Uterus (tissue), 4 donors: ENCODE measurements around the gene CCL17. TPM values are rescaled to one million over a fixed set of nuclear protein-coding genes. Genes with fewer than 3 reads are reported as not detected.

Experiments
- DNase-seq, 2 donors: peaks; one replicate each; pipeline ENCODE4 v3.0.0-alpha.2; 2019 to 2020
- H3K27ac ChIP-seq, 2 donors: fragments of 200-600 bp; sonication (generic); 1 replicate in 1 of 2; 2 replicates in 1 of 2; pipeline ENCODE4 v1.5.1; 2016 to 2018
- H3K27me3 ChIP-seq, 2 donors: fragments of 200-600 bp; sonication (generic); one replicate each; pipeline ENCODE4 v1.5.1; 2018 to 2019; ENCODE audit warnings: control low read depth in 1 of 2
- H3K36me3 ChIP-seq, 2 donors: fragments of 200-600 bp; sonication (generic); one replicate each; pipeline ENCODE4 v1.5.1; 2019; ENCODE audit warnings: control low read depth in 1 of 2
- H3K4me1 ChIP-seq, 2 donors: fragments of 200-600 bp; sonication (generic); one replicate each; pipeline ENCODE4 v1.5.1; 2018 to 2019; ENCODE audit warnings: control low read depth in 1 of 2
- H3K4me3 ChIP-seq, 2 donors: fragments of 200-600 bp; sonication (generic); 1 replicate in 1 of 2; 2 replicates in 1 of 2; pipeline ENCODE4 v1.5.1; 2018 to 2019; ENCODE audit warnings: mild to moderate bottlenecking in 1 of 2
- H3K9me3 ChIP-seq, 2 donors: fragments of 200-600 bp; sonication (generic); one replicate each; pipeline ENCODE4 v1.5.1; 2019; ENCODE audit warnings: control low read depth in 1 of 2
- CTCF ChIP-seq, 4 experiments: fragments of 200-600 bp in 2 of 4; fragments of 450-650 bp in 2 of 4; sonication (generic) in 2 of 4; IDR thresholded peaks; one replicate each; pipeline ENCODE4 v1.5.1; 2016 to 2019; ENCODE audit warnings: antibody characterized with exemption in 4 of 4, mild to moderate bottlenecking in 2 of 4, moderate library complexity in 1 of 4
- POLR2A ChIP-seq, 2 donors: fragments of 450-650 bp; IDR thresholded peaks; one replicate each; pipeline ENCODE4 v1.6.1; 2016; ENCODE audit warnings: antibody characterized with exemption in 2 of 2, mild to moderate bottlenecking in 1 of 2, moderate library complexity in 1 of 2
- intact Hi-C: fragments of 100-400 bp; cut with DNase I; formaldehyde crosslinking; loops from one replicate; pipeline ENCODE4 v1.15.1; 2023; ENCODE audit warnings: low total_unique reads
- total RNA-seq, 4 donors: library from RNA; depleted of rRNA in 3 of 4; stranded (reverse); fragments of >200 nt in 3 of 4; gene quantifications; one replicate each; pipeline versions ENCODE4 v1.1.0 to v1.2.4, GENCODE V29; 2014 to 2023
- donor health status: DM: yes; HTN: yes; CAD: no.

The CCL17 gene
- total RNA-seq, 4 donors from 2014 or later = not detected

GRCh38 chr16:57411362-57411976 is 6.9 kb downstream of the CCL17 start:
- no peak for DNase-seq
- intact Hi-C loops = no loop called here
- Histone ChIP-seq H3K4me3 (no peak overlapping the region), H3K27ac (no peak overlapping the region), H3K9me3 (no peaks in the 10 kb centered on the region), H3K4me1 (no peaks in the 10 kb centered on the region), H3K36me3 (no peaks in the 10 kb centered on the region), H3K27me3 (no peaks in the 10 kb centered on the region)
- TF ChIP-seq POLR2A (IDR thresholded peaks at IDR 0.05) (no peak), CTCF (IDR thresholded peaks at IDR 0.05) (no peak)

- H3K4me1 ChIP-seq = no peaks in the 10 kb centered on the region
- DNase-seq = no peak
- no peaks in the 10 kb centered on the region for H3K27me3 ChIP-seq
- no peak overlapping the region for H3K27ac ChIP-seq
- H3K4me3 ChIP-seq = no peak overlapping the region
- no peaks in the 10 kb centered on the region for H3K9me3 ChIP-seq
- no peak for TF ChIP-seq CTCF (IDR thresholded peaks at IDR 0.05)
- no peak for TF ChIP-seq POLR2A (IDR thresholded peaks at IDR 0.05)
- no peaks in the 10 kb centered on the region for H3K36me3 ChIP-seq
- intact Hi-C loops = no loop called here
Measured at GRCh38 chr16:57412584-57412983, 8.0 kb downstream of the CCL17 start.

- H3K4me3 ChIP-seq = no peak overlapping the region
- intact Hi-C loops = no loop called here
- no peak overlapping the region for H3K27ac ChIP-seq
- TF ChIP-seq POLR2A (IDR thresholded peaks at IDR 0.05) = no peak
- TF ChIP-seq CTCF (IDR thresholded peaks at IDR 0.05) = no peak
- no peaks in the 10 kb centered on the region for H3K9me3 ChIP-seq
- no peaks in the 10 kb centered on the region for H3K4me1 ChIP-seq
- H3K36me3 ChIP-seq = no peaks in the 10 kb centered on the region
- H3K27me3 ChIP-seq = no peaks in the 10 kb centered on the region
- DNase-seq = no peak
Measured at GRCh38 chr16:57413301-57413730, 8.7 kb downstream of the CCL17 start.

- no peak overlapping the region for H3K27ac ChIP-seq
- H3K36me3 ChIP-seq = no peaks in the 10 kb centered on the region
- intact Hi-C loops = no loop called here
- H3K9me3 ChIP-seq = no peaks in the 10 kb centered on the region
- H3K27me3 ChIP-seq = no peaks in the 10 kb centered on the region
- TF ChIP-seq CTCF (IDR thresholded peaks at IDR 0.05) = no peak
- TF ChIP-seq POLR2A (IDR thresholded peaks at IDR 0.05) = no peak
- no peaks in the 10 kb centered on the region for H3K4me1 ChIP-seq
- H3K4me3 ChIP-seq = no peak overlapping the region
- no peak for DNase-seq
Measured at GRCh38 chr16:57413733-57414132, 9.2 kb downstream of the CCL17 start.

GRCh38 chr16:57416084-57416483 is 11.5 kb downstream of the CCL17 start:
- Histone ChIP-seq H3K36me3 (no peaks in the 10 kb centered on the region), H3K27ac (peak overlapping the region in 1 of 2 donors; percentile 74), H3K9me3 (no peaks in the 10 kb centered on the region), H3K27me3 (no peaks in the 10 kb centered on the region), H3K4me1 (no peaks in the 10 kb centered on the region), H3K4me3 (no peak overlapping the region)
- intact Hi-C loops = loop anchor here (2.0 to 5.0 kb wide), 2 partner anchors 115 to 324 kb away; partner anchors contain the start of gene CPNE2
- no peak for DNase-seq
- TF ChIP-seq POLR2A (IDR thresholded peaks at IDR 0.05) (no peak), CTCF (IDR thresholded peaks at IDR 0.05) (no peak)
